ENCODE results near the gene SLC7A6OS.

DNA sequence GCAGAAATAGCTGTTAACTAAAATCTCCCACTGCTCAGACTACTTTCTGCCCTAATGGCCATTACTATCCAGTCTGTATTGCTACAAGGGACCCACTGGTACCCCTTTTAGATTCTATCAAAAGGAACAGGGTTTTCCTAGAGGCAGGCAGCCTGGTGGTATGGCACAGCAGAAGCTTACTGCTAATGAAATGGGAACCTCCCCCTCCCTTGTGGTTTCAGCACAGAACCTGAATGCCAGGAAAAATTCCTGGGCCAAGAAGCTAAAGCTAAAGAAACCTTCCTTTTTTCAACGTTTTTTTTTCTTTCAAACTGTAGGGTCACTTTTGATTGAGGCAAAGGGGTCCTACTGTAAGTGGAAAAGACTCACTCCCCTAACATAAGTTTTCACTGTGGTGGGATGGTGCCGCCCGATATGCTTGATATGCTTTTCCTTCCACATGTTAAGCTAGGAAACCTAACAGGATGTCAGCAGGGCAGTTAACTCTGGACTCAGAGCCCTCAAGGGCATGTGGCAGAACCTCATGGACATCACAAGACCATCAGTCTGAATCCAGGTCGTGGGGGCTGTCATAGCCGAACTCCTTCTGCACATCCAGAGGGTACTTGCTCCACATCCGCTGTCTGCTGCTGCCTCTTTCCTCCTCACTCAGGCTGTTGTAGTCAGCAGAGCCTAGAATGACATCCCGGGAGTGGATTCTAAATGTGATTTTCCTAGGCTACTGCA lies 9.8 kb downstream of the SLC7A6OS start:
- TF ChIP-seq TAF1 (IDR thresholded peaks at IDR 0.05; ENCODE audit: low read depth, low read length) (no peak), POLR2AphosphoS5 (IDR thresholded peaks at IDR 0.05; ENCODE audit: low read depth, low read length) (peak; percentile 40), POLR2A (IDR thresholded peaks at IDR 0.05; ENCODE audit: low read depth, low read length) (0 out of 2 replicates have a peak, but pooled peaks have one; percentile 42)

Data from GM12891 (cell line).